Activated CD4-positive, alpha-beta T cell treated with anti-CD3 and anti-CD28 coated beads, Interleukin-2, amount 50 U/mL, for 48 hours (primary cell): ENCODE results near the gene PIGO.

Source experiments
- DNase-seq, 2 experiments: peaks; one replicate each; pipeline ENCODE4 v3.0.0-alpha.2; 2020

The PIGO gene

GRCh38 chr9:35105571-35106342 lies 9.4 kb upstream of the PIGO start:
- no peak for DNase-seq

DNA sequence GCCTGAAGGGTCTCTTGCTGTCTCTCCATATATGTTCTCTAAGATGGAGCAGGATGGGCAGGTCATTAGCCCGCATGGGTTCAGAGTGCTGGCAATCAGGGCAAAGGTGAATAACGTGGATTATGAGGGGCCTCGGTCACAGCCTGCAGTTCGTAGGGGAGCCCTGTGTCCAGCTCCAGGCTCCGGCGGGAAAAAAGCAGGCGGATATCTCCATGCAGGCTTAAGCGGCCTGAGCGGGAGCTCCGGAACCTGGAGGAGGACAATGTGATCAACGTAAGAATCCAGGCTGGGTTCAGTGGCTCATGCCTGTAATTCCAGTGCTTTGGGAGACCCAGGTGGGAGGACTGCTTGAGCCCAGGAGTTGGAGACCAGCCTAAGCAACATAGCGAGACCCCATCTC lies 8.7 kb upstream of the PIGO start:
- no peak for DNase-seq

GRCh38 chr9:35104586-35104985 lies 8.2 kb upstream of the PIGO start:
- DNase-seq: no peak

DNA sequence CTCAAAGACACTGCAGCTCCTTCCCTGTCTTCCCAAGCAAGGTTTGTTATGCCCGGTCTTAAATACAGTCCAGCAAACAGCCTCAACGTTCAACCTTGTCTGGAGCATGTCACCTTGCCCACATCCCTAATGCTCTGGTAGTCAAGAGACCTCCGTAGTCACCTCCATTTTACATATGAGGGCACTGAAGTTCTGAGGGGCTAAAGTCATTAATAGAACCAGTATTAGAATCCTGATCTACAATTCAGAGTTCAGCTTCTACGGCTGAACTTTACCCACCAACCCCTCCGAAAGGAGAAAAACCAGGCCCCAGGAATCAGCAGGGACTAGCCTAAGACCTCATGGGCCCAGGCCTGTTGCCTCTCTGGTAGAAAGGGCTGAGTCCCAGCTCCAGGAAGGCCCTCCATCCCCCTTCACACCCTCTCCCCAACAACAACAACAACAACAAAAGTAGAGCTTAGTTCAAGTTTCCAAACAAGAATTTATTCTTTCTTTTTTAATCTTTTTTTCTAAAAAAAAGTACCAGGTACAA lies 7.3 kb upstream of the PIGO start:
- DNase-seq: no peak

GRCh38 chr9:35102769-35103659 lies 6.6 kb upstream of the PIGO start, which contains the start of gene STOML2:
TSS of gene STOML2 (minus strand) at chr9:35103131. CDS start at chr9:35103094, 37 bp downstream.
- DNase-seq: peak; percentile 89 to 93

GRCh38 chr9:35102465-35102768 lies 6.0 kb upstream of the PIGO start:
- peak in 1 of 2 experiments; percentile 16 for DNase-seq

- no peak for DNase-seq
Observed at GRCh38 chr9:35097573-35097972, 1.2 kb upstream of the PIGO start.

GRCh38 chr9:35091536-35091935 lies 4.9 kb downstream of the PIGO start:
- no peak for DNase-seq

- no peak for DNase-seq
Observed at GRCh38 chr9:35089434-35089833, 7.0 kb downstream of the PIGO start.

- no peak for DNase-seq
Observed at GRCh38 chr9:35085078-35085477, 11.3 kb downstream of the PIGO start.

- peak; percentile 86 to 89 for DNase-seq
Observed at GRCh38 chr9:35079426-35080341, 16.7 kb downstream of the PIGO start, which contains the start of gene FANCG. TSS of gene FANCG (minus strand) at chr9:35079942. CDS start at chr9:35079524, 418 bp downstream.

GRCh38 chr9:35079041-35079425 lies 17.4 kb downstream of the PIGO start:
- DNase-seq: peak; percentile 15 to 26

DNA sequence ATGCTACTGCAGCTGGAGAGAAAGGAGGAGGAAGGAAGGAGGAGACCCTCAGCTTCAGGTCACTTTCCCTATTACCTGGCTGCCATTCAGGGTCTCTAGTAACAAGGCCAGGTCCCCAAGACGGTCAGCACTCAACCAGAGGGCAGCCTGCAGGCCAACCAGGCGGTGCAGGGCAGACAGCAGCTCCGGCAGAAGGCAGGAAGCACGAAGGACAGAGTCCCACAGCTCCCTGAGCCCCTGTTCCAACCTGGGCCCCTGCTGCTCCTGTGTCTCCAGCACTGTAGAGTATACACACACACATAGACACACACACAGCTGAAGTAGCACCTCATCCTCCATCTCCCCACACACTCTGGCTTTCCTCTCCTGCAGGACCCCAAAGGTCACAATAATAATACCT lies 18.3 kb downstream of the PIGO start:
- DNase-seq: no peak

DNA sequence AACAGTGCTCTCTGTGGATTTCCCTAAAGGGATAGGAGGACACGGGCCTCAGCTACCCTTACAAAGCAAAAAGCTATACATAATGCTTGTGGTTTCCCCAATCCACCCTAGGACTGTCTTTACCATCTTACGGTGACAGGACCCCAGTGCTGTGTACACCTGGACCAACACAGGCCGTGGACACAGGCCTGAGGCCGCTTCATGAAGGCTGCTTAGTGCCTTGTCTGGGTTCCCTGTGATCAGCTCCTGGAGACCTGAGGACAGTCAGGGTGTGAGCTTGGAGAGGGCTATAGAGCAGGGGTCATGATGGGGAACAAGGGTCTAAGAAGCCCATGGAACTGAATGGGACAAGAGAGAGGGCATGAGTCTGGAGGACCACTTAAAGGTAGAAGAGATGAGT lies 19.5 kb downstream of the PIGO start:
- DNase-seq: no peak

DNA sequence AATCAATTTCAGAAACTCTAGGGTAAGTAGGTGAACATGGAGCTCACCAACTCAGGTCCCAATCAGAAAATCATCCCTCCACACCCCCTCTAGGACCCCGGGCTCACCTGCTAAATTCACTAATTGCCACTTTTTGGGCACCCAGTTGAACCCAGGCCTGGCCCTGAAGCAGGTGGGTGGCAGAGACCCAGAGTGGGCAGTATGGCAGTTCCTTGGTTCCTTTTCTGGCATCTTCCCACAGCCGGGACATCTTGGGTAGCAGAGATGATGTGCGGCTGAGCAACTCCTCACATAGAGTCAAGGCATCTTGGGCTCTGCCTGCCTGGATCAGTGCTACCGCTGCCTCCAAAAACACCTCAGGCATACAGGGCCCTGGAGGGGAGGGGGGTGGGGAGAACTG lies 21.0 kb downstream of the PIGO start:
- no peak for DNase-seq

DNA sequence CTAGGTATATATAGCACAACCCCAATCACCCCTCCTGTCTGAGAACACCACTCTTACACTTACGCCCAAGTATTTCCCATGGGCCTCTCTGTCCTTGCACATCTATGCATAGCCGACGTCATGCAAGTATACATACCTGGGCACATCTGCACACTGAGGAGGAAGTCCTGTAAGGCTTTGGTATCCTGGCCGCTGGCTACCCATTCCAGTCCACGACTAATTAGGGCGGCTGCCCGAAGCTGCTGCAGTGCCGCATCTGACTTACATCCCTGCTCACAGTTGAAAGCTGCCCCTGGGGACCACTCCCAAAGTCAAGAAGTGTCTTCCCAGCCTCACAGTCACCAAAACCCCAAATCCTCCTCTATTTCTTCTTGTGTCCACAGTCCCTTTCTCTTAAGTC lies 21.6 kb downstream of the PIGO start:
- DNase-seq: no peak

DNA sequence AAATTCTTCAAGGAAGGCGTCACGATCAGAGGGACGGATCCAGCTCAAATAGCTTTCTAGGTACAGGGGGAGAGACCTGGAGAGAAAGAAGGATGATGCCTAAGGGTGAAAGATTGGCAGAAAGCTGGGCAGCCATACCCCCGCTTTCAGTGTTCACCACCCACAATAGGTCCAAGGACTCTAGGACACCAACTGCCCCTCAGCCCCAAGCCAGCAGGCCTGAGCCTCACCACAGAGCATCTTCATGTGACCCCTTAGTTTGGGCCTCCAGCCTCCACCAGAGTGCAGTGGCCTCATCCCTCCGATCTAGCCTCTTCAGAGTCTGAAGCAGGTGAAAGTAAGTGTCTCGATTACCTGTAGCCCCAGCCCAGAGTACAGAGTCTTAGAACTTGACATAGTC lies 22.2 kb downstream of the PIGO start:
- no peak for DNase-seq

DNA sequence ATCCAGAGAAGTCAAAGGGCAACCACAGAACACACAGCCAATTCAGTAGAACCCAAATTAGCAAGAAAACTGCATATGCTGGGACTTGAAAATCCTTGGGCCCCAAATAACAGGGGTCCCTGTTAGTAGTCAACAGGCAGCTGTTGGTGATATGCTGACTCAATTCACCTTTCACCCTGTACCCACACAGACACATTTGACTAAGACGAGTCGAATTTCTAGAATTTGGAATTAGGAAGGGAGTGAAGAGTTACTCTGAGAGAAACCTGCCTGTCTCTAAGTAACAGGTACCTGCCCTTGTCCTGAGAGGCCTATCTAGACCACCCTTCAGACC lies 23.1 kb downstream of the PIGO start:
- DNase-seq: no peak

- peak; percentile 95 to 97 for DNase-seq
Observed at GRCh38 chr9:35072461-35073278, 23.7 kb downstream of the PIGO start, which contains the start of gene VCP. TSS of gene VCP (minus strand) at chr9:35072625. CDS start at chr9:35072353, 272 bp downstream.

DNA sequence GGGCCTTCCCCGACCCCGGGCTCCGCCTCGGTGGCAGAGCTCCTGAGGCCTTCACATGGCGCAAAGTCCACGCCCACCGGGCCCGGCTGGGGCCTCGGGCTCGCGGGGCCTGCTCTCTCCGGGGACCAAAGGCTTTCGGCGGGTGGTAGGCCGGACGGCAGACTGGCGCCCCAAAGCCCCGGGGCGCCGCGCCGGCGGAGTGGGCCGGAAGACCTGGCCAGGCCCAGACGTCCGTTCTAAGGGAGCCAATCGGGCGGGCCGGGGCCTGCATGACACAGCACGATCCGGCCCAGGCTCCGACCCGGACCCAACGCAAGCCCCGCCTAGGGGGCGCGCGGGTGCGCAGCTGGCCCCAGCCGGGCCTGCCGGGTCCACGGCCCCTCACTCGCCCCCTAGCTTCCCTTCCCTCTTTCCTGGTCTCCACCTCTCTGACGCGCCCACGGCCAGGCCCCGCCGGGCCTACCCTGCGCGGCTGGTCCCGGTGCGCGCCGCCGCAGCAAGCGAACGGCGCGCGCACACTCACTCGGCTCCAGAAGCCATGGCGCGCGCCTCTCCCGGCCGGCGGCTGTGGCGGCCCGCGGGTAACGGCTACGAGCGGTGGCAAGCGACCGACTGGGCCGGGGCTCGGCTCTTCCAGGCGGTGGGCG lies 24.5 kb downstream of the PIGO start:
- peak; percentile 71 to 76 for DNase-seq
